Endometrium (tissue), 2 donors: ENCODE measurements around the gene SAMD8.

Source experiments
- FAIRE-seq: peaks from 2 replicates; lab custom pipeline; 2012; peaks lifted over from hg19 to GRCh38; lab: Jason Lieb, UNC
- donor health status: control.
- donor health status: control.

SAMD8 gene

DNA sequence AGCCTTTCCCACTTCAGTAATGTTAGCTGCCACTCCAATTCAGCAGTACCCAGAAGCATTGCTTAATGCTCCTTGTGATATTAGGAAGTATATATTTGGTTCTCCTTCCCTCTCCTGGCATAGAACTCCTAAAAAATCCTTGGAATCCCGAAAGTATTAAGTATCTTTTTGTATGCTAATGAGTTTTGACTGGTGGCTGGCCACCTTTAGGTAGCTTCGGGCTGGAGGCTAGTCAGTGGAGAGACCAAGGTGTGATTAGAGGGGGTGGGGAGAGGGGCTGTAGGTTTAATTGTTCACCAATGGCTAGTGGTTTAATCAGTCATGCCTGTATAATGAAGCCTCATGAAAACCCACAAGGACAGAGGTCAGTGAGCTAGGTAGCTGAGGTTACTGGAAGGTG is 112.1 kb downstream of the SAMD8 start:
- FAIRE-seq, result no peak

- FAIRE-seq, result no peak
These were observed 114.6 kb downstream of the SAMD8 start for GRCh38 chr10:75226095-75226494.

DNA sequence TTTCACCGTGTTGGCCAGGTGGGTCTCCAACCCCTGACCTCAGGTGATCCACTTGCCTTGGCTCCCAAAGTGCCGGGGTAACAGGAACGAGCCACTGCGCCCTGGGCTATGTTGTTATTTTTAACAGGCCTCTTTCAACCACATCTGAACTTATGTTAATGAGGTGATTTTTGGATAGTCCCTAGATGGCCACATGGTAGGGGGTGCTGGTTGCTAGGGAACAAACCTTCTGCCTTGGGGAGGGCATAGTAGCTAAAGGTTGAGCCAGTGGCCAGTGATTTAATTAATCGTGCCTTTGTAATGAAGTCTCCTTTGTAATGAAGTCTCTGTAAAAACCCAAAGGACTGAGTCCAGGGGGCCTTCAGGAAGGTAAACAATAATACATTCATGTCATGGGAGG is 115.2 kb downstream of the SAMD8 start:
- FAIRE-seq, result no peak

DNA sequence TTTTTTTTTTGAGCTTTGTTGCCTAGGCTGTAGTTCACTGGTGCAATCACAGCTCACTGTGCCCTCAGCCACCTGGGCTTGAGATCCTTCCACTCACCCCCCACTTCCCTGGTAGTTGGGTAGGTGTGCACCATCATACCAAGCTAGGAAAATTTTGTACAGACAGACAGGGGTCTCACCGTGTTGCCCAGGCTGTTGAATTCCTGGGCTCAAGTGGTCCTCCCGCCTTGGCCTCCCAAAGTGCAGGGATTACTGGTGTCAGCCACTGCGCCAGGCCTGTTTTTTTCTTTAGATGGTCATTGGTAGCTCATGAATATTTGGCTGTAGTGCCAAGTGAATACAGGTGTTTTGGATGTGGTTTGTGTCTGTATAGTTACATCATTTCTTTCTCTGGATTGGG is 116.8 kb downstream of the SAMD8 start:
- FAIRE-seq, result no peak

- no peak for FAIRE-seq
These were observed 117.4 kb downstream of the SAMD8 start for GRCh38 chr10:75228834-75229233.

GRCh38 chr10:75229971-75230370 is 118.5 kb downstream of the SAMD8 start:
- FAIRE-seq, result no peak

DNA sequence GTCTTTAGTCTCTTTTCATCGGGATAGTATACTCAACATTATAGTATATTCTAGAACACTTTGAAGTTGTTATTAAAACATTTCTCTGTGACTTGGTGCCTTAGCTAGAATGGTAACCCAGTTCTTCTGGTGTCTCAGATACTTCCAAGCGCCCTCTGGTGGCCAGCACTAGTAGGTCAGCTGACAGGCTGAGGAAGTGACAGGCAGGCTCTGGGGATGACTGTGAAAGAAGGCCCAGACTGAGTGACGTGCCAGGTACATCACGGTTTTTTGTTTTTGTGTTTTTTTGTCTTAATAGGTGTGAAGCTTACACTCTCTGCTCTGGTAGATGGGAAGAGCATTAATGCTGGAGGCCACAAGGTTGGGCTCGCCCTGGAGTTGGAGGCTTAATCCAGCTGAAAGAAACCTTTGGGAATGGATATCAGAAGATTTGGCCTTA is 119.2 kb downstream of the SAMD8 start:
- FAIRE-seq, result peak; percentile 45
